HG02798 (cell line): Measurements from ENCODE around the gene MYO10.
"Not testable (repeated sequence)": the region's sequence is repeated elsewhere in the genome, so short reads cannot be mapped to it uniquely, and the experiment has no call there.

Source experiments
- ATAC-seq: cut with Tn5 transposase; IDR thresholded peaks from one replicate; pipeline ENCODE4 v1.9.1; 2021; ENCODE audit warnings: mild to moderate bottlenecking; ENCODE audit not compliant: unreplicated experiment, poor library complexity

Gene MYO10

DNA sequence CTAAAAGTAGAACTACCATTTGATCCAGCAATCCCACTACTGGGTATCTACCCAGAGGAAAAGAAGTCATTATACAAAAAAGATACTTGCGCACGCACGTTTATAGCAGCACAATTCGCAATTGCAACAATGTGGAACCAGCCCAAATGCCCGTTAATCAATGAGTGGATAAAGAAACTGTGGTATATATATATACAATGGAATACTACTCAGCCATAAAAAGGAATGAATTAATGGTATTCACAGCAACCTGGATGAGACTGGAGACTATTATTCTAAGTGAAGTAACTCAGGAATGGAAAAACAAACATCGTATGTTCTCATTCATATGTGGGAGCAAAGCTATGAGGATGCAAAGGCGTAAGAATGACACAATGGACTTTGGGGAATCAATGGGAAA, 104.8 kb downstream of the MYO10 start:
- not testable (repeated sequence) for ATAC-seq

DNA sequence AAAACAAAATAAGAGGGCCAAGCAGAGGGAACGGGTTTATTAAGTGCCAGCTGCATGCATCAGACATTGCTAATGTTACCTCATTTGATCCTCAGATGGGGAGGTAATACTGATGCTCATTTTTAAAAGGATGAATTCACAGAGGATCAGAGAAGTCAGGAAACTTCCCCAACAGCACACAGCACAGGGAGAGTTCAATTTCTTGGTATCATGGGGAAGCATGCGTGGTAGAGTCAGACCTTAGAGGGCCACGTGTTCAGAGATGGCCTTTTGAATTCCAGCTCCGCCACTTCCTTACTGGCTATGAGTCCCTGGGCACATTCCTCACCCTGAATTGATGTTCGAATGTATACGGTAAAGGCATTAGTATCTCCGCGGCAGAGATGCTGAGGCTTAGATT, 108.3 kb downstream of the MYO10 start:
- ATAC-seq = no peak

DNA sequence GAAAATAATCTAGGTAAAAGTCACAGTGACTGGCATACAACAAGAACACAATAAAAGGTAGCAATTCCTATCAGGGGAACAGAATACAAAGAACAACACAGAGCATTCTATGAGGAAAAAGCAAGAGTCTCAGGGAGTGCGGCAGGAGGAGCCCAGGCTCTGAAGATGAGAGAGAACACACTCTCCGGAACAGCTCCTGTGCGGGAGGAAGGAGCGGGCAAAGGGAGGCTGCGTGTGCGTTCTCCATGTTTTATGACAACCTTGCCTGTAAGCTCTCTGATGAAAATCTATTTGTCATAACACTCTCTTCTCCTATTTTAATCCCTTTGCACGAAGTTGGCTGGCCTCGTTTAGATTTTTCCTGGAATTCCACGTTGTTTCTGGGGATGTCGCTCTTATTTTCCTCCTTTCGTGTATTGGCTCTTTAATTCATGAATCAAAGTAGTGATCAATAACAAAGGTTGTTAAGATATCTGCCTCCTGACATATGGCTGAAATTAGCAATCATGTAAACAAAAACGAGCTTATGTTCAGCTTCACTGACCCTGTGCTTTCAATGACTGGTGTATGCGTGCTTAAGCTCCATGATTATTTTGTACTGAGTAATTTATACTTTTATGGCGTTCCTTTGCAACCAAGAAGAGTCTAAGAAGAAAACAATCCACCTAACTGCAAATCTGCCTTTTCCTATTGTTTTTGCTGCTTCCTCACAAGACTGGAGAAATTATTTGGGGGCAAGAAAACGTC, 109.5 kb downstream of the MYO10 start:
- no peak for ATAC-seq

DNA sequence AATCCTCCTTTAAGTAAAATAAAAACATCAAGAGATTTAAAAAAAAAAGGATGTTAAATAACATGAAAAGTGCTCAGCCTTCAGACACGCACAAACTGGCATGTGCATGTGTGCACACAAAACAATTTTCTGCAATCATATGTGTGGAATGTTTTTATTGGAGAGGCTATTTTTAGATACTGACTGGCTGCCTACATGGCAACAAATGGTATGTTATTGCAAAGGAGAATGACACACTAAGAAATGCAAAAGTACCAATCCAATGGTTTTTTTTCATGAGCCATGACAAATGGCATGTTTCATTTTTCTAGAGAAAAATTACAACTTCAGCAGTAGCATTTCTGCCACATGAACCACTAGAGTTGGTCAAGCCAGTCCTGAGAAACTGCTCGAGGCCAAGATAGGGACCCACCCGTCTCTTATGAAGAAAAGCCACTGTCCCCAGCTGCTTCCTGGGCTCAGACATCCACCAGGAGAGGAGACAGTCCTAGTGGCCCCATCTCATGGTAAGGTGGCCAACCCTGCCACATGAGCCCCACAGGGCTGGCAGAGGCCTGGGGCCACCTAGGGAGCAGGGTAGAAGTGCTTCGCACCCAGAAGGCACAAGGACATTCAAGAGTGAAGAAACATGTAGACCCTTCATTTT, 116.4 kb downstream of the MYO10 start:
- no peak for ATAC-seq

DNA sequence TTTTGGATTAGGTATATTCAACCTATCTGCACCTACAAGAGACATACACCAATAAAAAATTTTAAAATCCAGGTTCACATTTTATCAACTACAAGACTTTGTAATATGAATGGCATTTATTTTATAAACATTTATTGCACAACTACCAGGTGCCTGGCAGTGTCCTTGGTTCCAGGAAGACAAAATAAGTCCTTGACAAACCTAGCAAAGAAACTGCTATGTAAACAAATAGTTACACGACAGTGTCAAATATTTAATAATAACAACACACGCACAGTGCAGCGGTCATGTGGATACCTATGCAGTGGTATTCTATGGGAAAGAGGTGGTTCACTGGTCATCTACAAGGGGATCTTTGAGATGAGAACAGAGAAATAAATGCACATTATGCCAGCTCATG, 120.7 kb downstream of the MYO10 start:
- ATAC-seq = no peak

GRCh38 chr5:16812911-16813310, 123.2 kb downstream of the MYO10 start:
- ATAC-seq = no peak

DNA sequence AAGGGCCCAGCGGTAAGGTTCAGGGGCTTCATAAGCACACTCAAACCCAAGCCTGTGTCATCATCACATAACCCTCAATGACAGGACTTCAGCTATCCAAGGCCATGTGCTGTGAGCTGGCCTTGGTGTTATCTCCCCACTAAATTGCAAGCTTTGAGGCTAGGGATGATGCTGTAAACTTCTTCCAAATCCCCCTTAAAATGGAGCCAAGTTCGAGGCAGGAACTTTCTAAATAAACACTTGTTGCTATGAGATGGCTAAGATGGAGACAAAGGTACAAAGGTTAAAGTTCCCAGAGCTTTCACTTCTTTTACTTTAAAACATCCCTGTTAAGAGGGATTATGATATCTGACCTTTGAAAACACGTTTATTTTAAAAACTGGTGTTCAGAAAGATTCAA, 123.6 kb downstream of the MYO10 start:
- ATAC-seq = no peak

- no peak for ATAC-seq
Measured at GRCh38 chr5:16810208-16810854, 125.8 kb downstream of the MYO10 start.

DNA sequence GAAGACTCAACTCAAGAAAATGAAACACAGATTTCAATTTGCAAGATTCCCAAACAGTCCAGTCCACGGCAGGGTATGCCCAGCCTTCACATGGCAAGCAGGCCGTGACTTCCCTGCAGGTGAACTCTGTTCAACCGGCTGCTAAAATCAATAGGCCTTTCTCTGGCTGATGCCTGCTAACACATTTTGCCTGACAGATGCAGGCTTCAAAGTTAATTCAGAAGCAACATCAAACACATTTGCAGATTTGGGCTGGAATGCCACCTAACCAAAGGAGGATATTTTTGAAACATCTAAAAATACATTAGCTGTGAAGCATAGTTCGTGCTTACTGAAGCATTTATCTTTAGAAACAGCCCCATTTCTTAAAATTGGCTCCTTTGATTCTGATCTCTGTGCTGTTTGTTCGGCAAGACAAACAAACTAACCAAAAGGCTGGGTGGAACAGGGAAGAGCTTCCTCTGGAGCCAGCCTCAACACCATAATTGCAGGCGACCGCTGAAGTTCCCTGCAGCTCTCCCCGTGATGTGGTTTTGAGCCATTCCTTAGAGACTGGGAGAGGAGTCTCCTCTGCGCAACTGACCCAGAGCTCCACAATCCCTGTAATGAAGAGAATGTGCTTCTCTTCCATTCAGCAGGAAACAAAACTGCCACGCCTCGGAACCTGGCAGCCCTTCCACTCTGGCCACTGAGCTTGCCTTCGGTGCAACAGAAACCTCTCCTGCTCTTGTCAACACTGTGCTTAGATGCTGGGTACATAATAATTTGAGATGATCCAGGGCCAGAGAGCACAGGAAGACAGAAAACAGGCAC, 126.5 kb downstream of the MYO10 start:
- no peak for ATAC-seq

GRCh38 chr5:16809010-16809394, 127.1 kb downstream of the MYO10 start:
- no peak for ATAC-seq

GRCh38 chr5:16808021-16808420, 128.1 kb downstream of the MYO10 start:
- no peak for ATAC-seq

GRCh38 chr5:16807547-16807864, 128.6 kb downstream of the MYO10 start:
- no peak for ATAC-seq

DNA sequence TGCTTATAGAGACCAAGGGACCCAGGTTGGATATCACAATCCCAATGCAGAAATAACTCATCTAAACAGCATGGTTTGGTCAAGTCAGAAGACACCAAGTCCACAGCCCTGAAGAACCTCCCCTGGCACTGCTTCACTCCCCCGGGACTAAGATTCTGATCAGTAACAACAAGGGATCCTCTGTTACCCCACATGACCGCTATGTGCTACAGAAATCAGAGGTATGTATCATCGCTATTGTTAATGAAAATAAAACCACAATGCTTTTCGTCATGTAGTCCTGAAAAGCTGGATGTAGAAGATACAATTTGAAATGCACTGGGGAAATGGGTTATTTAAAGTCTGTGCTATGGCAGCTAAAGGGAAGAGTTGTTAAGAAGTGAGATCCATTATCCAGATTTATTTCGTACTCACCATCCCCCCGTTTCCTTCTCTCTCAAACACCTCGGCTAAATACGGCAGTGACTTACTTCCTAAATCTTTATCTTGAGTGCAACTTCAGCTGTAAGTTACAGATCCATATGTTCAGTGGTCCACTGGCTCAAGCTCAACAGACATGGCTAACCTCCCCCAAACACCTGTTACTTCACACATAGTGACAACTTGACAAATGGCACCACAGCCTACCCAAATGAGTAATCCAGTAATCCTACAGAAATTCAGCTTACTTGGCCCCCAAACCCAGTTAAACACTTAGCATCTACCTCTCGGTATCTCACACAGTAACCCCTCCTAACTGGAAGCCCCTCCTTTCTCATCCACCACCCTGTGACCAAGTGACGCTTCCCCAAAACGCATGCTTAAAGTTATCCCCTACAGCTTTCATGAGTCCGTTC, 129.2 kb downstream of the MYO10 start:
- no peak for ATAC-seq

DNA sequence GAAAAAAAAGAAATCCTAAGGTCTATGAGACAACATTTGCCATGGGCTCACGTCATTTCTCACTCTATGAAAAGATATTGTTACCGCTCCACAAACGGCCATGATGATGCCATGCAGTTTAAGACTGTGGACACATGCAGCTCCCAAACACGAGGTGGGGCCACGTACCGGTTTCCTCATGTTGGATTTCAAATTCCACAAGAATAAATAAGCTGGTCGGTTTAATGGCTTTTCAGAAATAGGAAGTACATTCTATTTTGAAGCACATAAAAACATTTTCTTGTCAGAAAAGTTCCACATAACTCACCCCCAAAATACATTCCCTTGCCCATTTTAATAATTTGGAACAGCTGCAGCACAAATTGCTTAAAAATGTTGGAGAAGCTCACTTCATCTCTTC, 130.6 kb downstream of the MYO10 start:
- ATAC-seq = no peak

GRCh38 chr5:16803831-16804230, 132.3 kb downstream of the MYO10 start:
- no peak for ATAC-seq

DNA sequence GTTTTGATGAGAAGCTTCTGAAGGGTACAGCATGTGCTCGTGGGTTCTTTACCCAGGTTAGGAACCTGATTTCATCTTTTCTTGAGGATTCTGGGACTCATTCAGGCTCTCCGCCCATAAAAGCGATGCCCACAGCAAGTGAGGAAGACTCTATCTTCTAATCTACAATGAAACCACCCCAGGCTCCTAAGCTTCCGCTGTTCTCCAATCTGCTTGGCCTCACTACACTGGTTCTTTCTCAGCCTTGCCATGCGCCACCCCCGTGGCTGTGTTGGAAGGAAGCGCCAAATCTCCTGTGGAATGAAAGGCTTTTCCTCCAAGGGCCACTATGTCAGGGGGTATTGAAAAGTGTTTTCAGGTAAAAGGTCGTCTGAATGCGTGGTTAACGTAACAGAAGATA, 135.6 kb downstream of the MYO10 start:
- no peak for ATAC-seq

GRCh38 chr5:16799796-16800195, 136.3 kb downstream of the MYO10 start:
- ATAC-seq = no peak

DNA sequence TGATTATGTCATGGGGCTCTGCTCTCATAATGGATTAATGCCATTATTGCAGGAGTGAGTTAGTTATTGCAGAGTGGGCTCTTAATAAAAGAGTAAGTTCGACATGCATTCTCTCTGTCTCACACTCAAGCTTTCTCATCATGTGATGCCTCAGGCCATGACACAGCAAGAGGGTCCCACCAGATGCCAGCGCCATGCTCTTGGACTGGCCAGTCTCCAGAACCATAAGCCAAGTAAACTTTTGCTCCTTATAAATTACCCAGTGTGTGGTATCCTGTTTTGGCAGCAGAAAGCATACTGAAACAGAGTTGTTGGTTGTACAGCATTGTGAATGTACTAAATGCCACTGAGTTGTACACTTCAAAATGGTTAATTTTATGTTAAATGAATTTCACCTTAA, 138.1 kb downstream of the MYO10 start:
- ATAC-seq = no peak

DNA sequence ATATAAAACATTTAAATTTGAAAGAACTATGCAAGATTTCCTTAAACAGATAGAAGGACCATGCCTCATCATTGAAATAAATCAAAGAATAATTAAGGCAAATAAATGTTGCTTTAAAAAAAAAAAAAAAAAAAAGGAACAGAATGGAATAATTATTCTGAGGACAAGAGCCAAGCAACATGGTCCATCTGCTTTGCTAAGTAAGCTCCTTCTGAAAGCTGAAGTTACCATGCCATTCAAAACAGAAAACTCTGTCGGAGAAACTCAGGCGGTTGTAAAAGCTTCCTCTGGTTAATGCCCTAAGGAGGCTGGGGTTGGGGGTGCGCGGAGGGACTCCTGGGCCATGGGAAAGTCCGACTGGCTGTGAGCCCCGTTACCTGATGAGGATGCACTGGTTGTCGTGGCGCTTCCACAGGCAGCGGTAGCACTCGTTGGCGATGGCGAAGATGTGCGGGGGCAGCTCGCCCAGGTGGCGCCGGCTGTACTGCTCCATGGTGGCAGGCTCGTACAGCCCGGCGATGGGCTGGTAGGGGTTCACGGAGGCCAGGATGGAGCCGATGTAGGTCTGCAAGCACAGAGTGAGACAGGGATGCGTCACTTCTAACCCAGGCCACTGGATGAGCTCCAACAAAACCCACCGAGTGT, 141.7 kb downstream of the MYO10 start:
- ATAC-seq = no peak
